HG03432 (cell line): Measurements from ENCODE around the gene LPCAT1.
A peak's percentile ranks its signal among the peaks of the same experiment; 100 is the strongest.
"Not testable (repeated sequence)": the region's sequence is repeated elsewhere in the genome, so short reads cannot be mapped to it uniquely, and the experiment has no call there.

Experiments
- ATAC-seq: cut with Tn5 transposase; IDR thresholded peaks from one replicate; pipeline ENCODE4 v1.9.1; 2021; ENCODE audit warnings: mild to moderate bottlenecking, moderate library complexity; ENCODE audit not compliant: unreplicated experiment

The LPCAT1 gene, protein sequence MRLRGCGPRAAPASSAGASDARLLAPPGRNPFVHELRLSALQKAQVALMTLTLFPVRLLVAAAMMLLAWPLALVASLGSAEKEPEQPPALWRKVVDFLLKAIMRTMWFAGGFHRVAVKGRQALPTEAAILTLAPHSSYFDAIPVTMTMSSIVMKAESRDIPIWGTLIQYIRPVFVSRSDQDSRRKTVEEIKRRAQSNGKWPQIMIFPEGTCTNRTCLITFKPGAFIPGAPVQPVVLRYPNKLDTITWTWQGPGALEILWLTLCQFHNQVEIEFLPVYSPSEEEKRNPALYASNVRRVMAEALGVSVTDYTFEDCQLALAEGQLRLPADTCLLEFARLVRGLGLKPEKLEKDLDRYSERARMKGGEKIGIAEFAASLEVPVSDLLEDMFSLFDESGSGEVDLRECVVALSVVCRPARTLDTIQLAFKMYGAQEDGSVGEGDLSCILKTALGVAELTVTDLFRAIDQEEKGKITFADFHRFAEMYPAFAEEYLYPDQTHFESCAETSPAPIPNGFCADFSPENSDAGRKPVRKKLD

GRCh38 chr5:1523793-1524480 lies at the start of gene LPCAT1:
LPCAT1 (minus strand) TSS chr5:1523960; CDS start chr5:1523844, 116 bp downstream.
- ATAC-seq = peak; percentile 81

DNA sequence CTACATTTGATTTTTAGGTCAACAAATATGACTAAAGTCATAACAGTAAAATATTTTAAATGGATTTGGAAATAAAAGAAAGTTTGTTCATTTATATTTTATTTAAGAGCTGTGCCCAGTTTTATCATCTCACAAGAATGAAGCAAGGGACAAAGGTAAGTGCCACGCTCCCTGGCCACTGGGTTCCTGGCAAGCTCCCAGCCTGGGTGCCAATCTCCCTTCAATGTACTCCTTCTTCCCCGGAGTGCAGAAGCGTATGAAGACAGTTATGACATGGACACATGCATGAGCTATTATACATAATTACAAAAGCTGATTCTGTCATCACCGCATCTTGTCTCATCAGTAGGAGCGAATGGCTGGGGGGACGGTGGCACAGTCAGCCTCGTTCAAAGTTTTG lies 48.1 kb upstream of the LPCAT1 start:
- not testable (repeated sequence) for ATAC-seq

DNA sequence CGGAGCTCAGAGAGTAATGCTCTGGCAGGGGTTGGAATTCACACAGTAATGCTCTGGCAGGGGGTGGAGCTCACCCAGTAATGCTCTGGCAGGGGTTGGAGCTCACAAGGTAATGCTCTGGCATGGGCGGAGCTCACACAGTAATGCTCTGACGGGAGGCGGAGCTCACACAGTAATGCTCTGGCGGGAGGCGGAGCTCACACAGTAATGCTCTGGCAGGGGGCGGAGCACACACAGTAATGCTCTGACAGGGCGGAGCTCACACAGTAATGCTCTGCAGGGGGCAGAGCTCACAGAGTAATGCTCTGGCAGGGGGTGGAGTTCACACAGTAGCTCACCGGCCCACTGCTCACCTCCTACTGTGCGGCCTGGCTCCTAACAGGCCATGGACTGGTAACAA lies 47.2 kb upstream of the LPCAT1 start:
- ATAC-seq = no peak

- ATAC-seq = no peak
Observed at GRCh38 chr5:1568201-1568979, 44.6 kb upstream of the LPCAT1 start.

GRCh38 chr5:1567527-1568200 lies 43.9 kb upstream of the LPCAT1 start:
- not testable (repeated sequence) for ATAC-seq

DNA sequence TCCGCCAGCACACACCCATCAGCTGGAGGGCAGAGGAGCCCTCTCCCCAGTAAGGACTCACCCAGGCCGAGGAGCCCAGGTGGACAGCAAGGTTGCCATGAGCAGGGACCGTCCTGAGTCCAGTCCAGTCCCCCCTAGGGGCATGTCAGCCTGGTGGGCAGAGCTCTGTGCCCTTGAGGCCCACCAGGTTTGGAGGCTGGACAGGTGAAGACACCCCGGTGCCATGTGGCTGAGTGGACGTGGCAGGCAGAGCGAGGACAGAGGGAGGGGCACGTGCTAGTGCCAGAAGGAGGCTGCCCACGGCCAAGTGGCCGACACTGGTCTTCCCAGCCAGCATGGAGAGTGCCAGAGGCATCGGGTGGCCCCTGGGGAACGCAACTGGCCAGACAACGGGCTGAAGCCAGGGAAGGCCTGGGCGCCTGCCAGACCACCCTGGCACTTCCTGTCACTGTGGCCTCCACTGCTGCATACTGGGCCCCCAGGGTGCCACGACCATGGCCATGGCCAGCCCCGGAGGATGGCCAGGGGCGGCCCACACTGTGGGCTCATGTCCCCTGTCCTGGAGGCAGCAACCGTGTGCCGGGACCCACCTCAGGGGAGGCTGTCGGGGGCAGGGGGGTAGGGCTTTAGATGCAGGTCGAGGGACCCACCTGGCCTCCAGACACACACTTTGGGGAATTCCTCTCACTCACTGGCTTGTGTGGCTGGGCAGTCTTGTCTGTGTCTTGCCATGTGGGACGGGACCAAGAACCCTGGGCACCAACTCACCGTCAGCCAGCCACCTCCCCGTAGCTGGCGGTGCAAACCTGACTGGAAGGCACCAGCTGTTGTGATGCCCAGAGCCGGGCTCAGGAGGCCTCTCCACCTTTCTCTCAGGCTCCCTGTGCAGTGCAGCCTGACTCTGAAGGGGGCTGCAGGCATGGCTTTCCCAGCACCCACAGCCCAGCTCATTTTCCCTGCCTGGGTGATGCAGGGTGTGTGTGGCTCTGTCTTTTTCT lies 42.3 kb upstream of the LPCAT1 start:
- no peak for ATAC-seq

DNA sequence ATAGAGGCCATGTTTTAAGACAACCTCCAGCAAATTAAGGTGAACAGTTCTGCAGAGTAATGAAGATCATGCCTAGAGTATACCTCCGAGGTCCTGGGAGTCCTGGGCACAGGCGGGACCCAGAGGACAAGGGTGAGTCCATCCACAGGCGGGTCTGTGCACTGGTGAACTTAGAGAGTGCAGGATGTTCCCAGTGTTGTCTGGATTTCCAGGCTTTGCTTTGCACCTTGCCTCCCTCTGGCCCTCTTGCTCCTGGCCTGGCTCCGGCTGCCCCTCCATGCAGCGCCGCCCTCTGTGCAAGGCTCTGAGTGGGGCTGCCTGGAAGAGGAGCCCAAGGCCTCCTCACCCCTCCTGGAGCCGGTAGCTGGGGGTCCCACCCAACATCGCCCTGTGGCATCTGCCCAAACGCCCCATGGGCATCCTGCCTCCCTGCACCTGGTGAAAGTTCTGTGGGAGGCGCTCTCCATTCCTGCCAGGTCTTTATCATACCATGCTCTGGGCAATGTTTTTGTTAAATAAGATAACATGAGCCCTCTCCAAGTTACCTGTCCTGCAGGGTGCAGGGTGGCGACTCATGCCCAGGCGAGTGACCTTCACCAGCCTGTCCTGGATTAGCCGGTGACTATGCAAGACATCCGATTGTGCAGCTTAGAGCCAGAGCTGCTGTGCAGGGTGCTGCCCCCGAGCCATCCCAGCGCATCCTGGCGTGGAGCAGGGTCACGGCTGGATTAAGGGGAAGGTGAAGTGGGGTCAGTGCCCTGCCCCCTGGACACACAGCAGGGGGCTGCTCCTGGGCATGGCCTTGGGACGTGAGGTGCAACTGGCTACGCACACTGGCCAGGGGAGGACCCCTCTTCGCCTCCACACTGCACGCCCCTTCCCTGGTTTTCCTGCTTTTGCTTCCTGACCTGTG lies 41.3 kb upstream of the LPCAT1 start:
- no peak for ATAC-seq

DNA sequence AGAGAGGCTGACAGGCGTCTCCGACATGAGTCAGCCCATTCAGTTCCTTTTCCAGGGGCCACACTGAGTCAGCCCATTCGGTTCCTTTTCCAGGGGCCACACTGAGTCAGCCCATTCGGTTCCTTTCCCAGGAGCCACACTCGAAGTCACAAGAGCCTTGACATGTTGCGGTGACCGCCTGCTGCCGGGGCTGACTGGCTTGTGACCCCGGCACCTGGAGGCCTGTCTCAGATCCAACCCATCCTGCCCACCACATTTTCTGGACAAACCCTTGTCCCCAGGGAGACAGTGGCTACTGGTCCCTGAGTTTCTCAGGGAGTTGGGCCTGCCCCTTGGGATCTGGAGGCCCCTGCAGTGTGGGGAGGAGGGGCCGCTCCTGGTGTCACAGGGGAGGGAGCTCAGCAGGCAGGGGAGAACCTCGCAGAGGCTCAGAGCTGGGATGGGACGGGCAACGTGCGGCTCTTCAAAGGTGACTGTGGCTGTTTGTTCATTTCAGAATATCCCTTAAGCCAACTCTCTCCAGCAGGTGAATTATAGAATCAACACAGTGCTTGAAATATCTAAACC lies 40.5 kb upstream of the LPCAT1 start:
- no peak for ATAC-seq

DNA sequence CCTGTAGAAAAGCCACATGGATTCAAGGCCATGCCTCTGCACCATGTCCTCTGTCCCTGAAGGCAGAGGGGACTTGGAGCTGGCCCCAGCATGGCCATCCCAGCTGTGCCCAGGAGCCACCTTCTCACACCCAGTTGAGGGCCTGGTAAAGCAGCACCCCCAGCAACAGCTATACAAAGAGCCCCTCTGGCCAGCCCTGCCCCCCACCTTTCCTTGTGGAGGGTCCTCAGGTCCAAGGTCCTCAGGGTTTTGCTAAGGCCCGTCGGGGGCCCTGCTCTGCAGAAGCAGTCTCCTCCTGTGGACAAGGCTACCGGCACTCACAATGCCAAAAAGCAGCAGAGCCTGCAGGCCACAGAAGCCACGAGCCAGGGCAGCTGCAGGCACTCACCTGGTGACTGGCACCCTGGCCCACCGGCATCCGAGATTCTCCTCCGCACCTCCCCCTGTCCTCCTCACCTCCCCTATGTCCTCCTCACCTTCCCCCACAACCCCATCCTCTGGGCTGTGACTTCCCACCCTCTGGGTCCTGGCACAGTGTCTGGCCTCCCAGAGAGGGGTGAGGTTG lies 39.9 kb upstream of the LPCAT1 start:
- ATAC-seq = no peak

DNA sequence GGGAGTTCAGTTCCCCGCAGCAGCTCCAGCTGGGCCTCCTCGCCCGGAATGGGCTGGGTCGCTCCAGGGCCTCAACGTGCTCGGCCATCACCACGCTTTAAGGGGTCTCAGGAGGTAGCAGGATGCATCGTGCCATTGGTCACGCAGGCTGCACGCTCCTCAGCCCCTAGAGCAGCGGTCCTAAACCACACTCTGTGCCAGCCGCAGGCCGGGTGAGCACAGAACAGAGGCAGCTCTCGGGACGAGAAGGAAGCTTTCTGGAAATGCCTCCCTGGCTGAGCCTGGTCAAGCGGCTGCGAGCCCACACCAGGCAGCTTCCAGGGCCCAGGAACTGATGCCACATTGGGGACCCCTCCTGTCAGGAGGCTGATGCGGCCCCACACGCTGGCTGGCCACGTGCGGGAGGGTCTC lies 39.3 kb upstream of the LPCAT1 start:
- no peak for ATAC-seq

DNA sequence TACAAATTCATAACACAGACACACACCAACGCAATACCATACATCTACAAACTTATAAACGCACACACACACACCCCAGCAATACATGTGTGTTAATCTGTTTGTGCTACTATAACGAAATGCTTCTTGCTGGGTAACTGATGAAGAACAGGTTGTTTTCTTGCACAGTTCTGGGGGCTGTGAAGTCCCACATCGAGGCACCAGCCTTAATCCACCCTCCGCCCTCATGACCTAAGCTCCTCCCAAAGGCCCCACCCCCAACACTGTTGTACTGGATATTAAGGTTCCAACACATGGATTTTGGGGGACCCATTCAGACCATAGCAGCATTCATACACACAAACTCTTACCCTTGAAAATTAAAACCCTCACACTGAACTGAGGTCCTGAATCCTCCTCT lies 38.8 kb upstream of the LPCAT1 start:
- ATAC-seq = no peak

- no peak for ATAC-seq
Observed at GRCh38 chr5:1561402-1561929, 37.7 kb upstream of the LPCAT1 start.

DNA sequence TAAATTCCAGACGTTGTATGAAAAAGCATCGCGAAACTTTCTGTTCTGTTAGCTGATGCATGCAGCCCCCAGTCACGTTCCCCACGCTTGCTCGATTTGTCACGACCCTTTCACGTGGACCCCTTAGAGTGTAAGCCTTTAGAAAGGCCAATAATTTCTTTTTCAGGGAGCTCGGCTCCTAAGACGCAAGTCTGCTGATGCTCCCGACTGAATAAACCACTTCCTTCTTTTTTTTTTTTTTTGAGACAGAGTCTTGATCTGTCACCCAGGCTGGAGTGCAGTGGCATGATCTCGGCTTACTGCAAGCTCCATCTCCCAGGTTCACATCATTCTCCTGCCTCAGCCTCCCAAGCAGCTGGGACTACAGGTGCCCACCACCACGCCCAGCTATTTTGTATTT lies 36.7 kb upstream of the LPCAT1 start:
- ATAC-seq = not testable (repeated sequence)

- ATAC-seq = no peak
Observed at GRCh38 chr5:1558944-1559343, 35.2 kb upstream of the LPCAT1 start.

DNA sequence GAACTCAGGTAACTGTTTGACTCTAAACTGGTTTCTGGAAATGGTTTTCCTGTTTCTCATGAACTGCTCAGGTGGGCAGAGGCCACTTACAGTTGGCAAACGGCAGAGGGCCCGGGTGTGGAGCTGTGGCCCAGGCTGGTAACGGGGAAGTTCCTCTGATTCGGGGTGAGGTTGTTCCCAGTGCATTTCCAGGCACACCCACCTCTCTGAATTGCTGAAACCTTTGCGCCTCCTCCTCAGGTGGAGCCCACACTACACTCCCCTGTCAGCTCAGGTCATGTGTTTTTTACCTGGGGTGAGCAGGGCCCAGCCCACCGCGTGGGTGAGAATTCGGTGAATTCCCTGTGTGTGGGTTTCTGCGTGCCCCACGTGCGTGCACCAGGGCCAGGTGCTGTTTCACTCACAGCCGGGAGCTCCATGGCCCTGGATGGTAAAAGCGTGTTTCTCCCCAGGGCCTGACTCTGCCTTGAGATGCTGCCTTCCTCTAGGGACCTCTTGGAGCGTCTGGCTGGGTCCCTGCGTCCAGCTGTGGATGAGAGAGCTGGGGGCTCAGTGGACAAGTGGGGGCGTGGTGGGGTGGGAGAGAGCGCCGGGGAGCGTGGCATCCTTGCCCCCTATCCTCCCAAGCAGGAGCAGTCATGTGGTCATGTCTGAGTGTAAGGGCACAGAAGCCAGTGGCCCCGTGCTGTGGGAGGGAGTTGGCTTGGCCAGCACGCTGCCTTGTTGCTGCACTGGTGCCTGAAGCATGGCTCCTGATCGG lies 33.5 kb upstream of the LPCAT1 start:
- ATAC-seq = no peak

DNA sequence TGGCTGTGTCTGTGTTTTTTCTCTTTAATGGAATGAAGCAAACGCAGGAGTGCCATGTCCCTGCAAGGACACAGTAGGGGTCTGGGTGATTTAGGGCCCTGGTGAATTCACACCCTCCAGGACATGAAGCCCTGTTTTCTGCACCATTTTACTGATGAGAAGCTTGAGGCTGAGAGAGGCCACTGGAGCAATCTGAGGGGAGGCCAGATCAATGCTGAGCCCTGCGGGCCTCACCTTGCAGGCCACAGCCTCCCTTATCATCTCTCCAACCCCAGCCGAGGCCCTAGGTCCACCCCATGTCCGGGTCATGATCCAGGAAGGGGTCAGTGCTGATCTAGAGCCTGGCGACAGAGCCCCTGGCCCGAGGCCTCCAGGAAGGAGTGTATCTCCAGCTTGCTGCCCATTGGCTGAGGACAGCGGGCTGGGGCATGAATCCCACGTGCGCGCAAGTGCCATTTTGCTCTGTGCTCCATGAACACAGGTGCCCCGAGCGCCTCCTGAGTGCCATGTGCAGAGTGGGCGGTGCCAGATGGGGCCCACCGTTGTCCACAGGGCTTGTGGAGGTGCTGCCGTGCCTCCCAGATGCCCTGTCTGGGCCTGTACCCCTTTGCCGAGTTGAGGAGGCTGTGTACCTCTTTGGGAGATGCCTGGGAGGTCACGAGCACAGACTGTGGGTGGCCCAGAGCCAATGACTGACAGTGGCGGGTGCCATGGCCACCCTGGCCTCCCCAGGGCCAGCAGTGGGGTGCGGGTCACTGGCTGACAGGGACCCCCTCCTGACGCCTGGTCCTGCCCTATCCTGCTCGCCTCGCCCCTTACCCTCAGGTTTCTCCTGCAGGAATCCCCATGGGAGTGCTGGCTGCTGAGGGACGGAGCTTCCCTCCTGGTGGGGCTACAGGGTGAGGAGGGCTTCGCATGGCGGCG lies 32.3 kb upstream of the LPCAT1 start:
- ATAC-seq = no peak
